Pons (tissue), 1 donor: ENCODE data around the gene SMPD2.

Source experiments
- DNase-seq: peaks from one replicate; pipeline ENCODE4 v3.0.0-alpha.2; 2016; ENCODE audit warnings: low spot score

Gene SMPD2

GRCh38 chr6:109447087-109447486 is 6.6 kb downstream of the SMPD2 start:
- no peak for DNase-seq

- no peak for DNase-seq
Observed at GRCh38 chr6:109447878-109448555, 7.5 kb downstream of the SMPD2 start.

- no peak for DNase-seq
Observed at GRCh38 chr6:109448615-109449014, 8.1 kb downstream of the SMPD2 start.

- DNase-seq = no peak
Observed at GRCh38 chr6:109449064-109449794, 8.7 kb downstream of the SMPD2 start.

GRCh38 chr6:109449795-109450673 is 9.5 kb downstream of the SMPD2 start:
- DNase-seq = no peak

- no peak for DNase-seq
Observed at GRCh38 chr6:109450801-109451200, 10.3 kb downstream of the SMPD2 start.

- DNase-seq = no peak
Observed at GRCh38 chr6:109451376-109451775, 10.9 kb downstream of the SMPD2 start.

GRCh38 chr6:109452181-109452580 is 11.7 kb downstream of the SMPD2 start:
- no peak for DNase-seq

- DNase-seq = no peak
Observed at GRCh38 chr6:109453156-109453555, 12.6 kb downstream of the SMPD2 start.

GRCh38 chr6:109453594-109454495 is 13.3 kb downstream of the SMPD2 start:
- DNase-seq = peak; percentile 32

GRCh38 chr6:109454496-109455436 is 14.2 kb downstream of the SMPD2 start:
- DNase-seq = peak; percentile 81

- DNase-seq = peak; percentile 40
Observed at GRCh38 chr6:109455437-109456110, 15.1 kb downstream of the SMPD2 start, which contains the start of gene MICAL1. Gene MICAL1 (minus strand): TSS chr6:109455772. CDS start chr6:109454196, 1,576 bp downstream.

- DNase-seq = no peak
Observed at GRCh38 chr6:109456111-109456583, 15.6 kb downstream of the SMPD2 start.

GRCh38 chr6:109456710-109457561 is 16.4 kb downstream of the SMPD2 start:
- peak; percentile 61 for DNase-seq

GRCh38 chr6:109457562-109457996 is 17.1 kb downstream of the SMPD2 start:
- DNase-seq = no peak

GRCh38 chr6:109458774-109459531 is 18.4 kb downstream of the SMPD2 start:
- DNase-seq = peak; percentile 76

- DNase-seq = no peak
Observed at GRCh38 chr6:109460161-109460829, 19.8 kb downstream of the SMPD2 start.
